ENCODE results near the gene CLIC4. TPM values are rescaled to one million over a fixed set of nuclear protein-coding genes. Genes with fewer than 3 reads are reported as not detected.

The CLIC4 gene
- total and polyA plus RNA-seq, 9 of the 15 experiments (the other 6 are each of a cell fraction or from before 2014, with no cell fraction given) = 16.0 to 67.5 (median 38.4) TPM

DNA sequence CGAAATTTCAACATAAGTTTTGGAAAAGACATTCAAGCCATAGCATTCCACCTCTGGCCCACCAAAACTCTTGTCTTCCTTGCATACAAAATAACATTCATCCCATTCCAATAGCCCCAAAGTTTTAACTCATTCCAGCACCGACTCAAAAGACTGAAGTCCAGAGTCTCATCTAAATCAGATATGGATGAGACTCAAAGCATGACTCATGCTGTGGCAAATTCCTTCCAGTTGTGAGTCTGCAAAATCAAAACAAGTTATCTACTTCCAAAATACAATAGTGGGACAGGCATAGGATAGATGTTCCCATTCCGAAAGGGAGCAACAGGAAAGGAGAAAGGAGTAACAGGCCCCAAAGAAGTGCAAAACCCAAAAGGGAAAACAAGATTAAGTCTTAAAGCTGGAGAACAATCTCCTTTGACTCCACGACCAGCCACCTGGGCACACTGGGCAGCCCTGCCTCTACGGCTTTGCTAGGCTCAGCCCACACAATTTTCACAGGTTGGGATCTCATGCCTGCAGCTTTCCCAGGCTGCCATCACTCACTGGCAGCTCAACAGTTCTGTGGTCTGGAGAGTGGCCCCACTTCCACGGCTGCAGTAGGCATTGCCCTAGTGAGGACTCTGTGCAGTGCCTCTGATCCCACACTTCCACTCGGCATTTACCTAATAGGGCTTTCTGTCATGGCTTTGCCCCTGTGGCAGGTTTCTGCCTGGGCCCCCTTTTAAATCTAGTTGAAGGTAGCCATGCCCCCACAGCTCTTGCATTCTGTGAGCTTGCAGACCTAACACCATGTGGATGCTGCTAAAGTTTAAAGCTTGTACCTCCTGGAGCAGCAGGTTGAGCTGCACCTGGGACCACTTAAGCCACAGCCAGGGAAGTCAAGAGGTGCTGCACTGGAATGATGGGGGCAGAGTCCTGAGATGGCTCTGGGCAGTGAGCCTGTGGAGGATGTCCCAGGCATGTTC is 133.8 kb downstream of the CLIC4 start:
- H4K20me1 ChIP-seq (replicated peaks; ENCODE audit: control insufficient read depth, insufficient read depth, low read length) = 0 out of 2 replicates have a peak, but pooled peaks cover 4% of the 10 kb centered on the region
- H3K9ac ChIP-seq (ENCODE audit: insufficient read depth in 1 of 2, low read depth in 2 of 2, low read length in 2 of 2) = no peak overlapping the region
- ChIA-PET CTCF (ENCODE audit: low intra/inter-chr PET ratio) (no interaction called here), POLR2A (interaction anchor here (0.5 to 0.8 kb wide), 3 partner anchors 24 to 676 kb away, joined by 3 read pairs; no protein-coding TSS in a partner anchor)
- no TSS peak for BruUV-seq (replicated peaks)
- intact Hi-C loops (cut with micrococcal nuclease) (no loop called here), in situ Hi-C loops (cut with MboI) (no loop called here)
- peak; percentile 11 for FAIRE-seq
- DNase-seq (ENCODE audit: extremely low read depth in 1 of 4, low spot score in 3 of 4) = no peak
- no peaks in the 10 kb centered on the region for H3K36me3 ChIP-seq (ENCODE audit: control insufficient read depth, insufficient read depth, low read length)
- H3K4me1 ChIP-seq (replicated peaks in 1 of 2; ENCODE audit: control insufficient read depth in 2 of 2, insufficient read depth in 2 of 2, low read length in 2 of 2) = no peaks in the 10 kb centered on the region; a peak in 1 of 5 replicates
- peaks cover 21 to 23% of the 10 kb centered on the region in 2 experiments for H3K27me3 ChIP-seq (ENCODE audit: control insufficient read depth in 2 of 2, insufficient read depth in 2 of 2, low read length in 2 of 2)
- no peaks in the 10 kb centered on the region for H3K9me3 ChIP-seq (replicated peaks; ENCODE audit: control insufficient read depth, insufficient read depth, low read depth, low read length)
- ATAC-seq = no peak
- no peak overlapping the region for H3K4me3 ChIP-seq
- no peak overlapping the region for H3K4me2 ChIP-seq (ENCODE audit: insufficient read depth, low read length)
- H3K9me1 ChIP-seq (ENCODE audit: control insufficient read depth, insufficient read depth, low read length) = no peaks in the 10 kb centered on the region
- no peak overlapping the region for H2AFZ ChIP-seq (ENCODE audit: low read depth, low read length)
- no peaks in the 10 kb centered on the region for H3K79me2 ChIP-seq (ENCODE audit: control insufficient read depth, insufficient read depth, low read length)
- 3% methylated on average over 7 of the region's 7 CpGs for WGBS (ENCODE audit: insufficient coverage, low coverage, missing lambda C conversion rate)
- no peak overlapping the region for H3K27ac ChIP-seq (ENCODE audit: extremely low read depth, low read depth, low read length)
- no peak for TF ChIP-seq RFX7 (CRISPR knock-in tag; IDR thresholded peaks at IDR 0.05)
- peak; percentile 68; the same call in 1 of the 2 replicates for TF ChIP-seq SMARCE1 (IDR thresholded peaks at IDR 0.05)
- TF ChIP-seq FOSL1 (tag; conservative IDR thresholded peaks at IDR 0.05) = peak; percentile 97
- TF ChIP-seq, protein P1, sequence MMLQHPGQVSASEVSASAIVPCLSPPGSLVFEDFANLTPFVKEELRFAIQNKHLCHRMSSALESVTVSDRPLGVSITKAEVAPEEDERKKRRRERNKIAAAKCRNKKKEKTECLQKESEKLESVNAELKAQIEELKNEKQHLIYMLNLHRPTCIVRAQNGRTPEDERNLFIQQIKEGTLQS (IDR thresholded peaks at IDR 0.05) = peak; percentile 87
- TF ChIP-seq, protein P1 (CRISPR knock-in tag; conservative IDR thresholded peaks at IDR 0.05) = no peak
- TF ChIP-seq TEAD1 (CRISPR knock-in tag; IDR thresholded peaks at IDR 0.05) = 0 out of 4 replicates have a peak, but pooled peaks of 1 of the 2 experiments have one; percentile 50
- no peak for TF ChIP-seq POLR3A (IDR thresholded peaks at IDR 0.05; ENCODE audit: borderline replicate concordance, extremely low read depth, insufficient read depth, insufficient read length)
- TF ChIP-seq KDM1A (IDR thresholded peaks at IDR 0.05) = peak; percentile 24 to 36; a peak in 1 of 4 replicates
- TF ChIP-seq RCOR1 (IDR thresholded peaks at IDR 0.05; ENCODE audit: borderline replicate concordance in 1 of 2, low read depth in 2 of 2, low read length in 2 of 2) = peak in 1 of 2 experiments; percentile 69; a peak in 1 of 4 replicates
- peak; percentile 41; the same call in 1 of the 2 replicates for TF ChIP-seq BACH1 (tag; IDR thresholded peaks at IDR 0.05)
- TF ChIP-seq, protein P2, sequence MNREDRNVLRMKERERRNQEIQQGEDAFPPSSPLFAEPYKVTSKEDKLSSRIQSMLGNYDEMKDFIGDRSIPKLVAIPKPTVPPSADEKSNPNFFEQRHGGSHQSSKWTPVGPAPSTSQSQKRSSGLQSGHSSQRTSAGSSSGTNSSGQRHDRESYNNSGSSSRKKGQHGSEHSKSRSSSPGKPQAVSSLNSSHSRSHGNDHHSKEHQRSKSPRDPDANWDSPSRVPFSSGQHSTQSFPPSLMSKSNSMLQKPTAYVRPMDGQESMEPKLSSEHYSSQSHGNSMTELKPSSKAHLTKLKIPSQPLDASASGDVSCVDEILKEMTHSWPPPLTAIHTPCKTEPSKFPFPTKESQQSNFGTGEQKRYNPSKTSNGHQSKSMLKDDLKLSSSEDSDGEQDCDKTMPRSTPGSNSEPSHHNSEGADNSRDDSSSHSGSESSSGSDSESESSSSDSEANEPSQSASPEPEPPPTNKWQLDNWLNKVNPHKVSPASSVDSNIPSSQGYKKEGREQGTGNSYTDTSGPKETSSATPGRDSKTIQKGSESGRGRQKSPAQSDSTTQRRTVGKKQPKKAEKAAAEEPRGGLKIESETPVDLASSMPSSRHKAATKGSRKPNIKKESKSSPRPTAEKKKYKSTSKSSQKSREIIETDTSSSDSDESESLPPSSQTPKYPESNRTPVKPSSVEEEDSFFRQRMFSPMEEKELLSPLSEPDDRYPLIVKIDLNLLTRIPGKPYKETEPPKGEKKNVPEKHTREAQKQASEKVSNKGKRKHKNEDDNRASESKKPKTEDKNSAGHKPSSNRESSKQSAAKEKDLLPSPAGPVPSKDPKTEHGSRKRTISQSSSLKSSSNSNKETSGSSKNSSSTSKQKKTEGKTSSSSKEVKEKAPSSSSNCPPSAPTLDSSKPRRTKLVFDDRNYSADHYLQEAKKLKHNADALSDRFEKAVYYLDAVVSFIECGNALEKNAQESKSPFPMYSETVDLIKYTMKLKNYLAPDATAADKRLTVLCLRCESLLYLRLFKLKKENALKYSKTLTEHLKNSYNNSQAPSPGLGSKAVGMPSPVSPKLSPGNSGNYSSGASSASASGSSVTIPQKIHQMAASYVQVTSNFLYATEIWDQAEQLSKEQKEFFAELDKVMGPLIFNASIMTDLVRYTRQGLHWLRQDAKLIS (CRISPR knock-in tag; IDR thresholded peaks at IDR 0.05) = no peak
- no peak for TF ChIP-seq ZNF224 (CRISPR knock-in tag; IDR thresholded peaks at IDR 0.05)
- TF ChIP-seq ATF7 (IDR thresholded peaks at IDR 0.05) = 0 out of 2 replicates have a peak, but pooled peaks have one; percentile 32
- no peak for TF ChIP-seq MAFK (IDR thresholded peaks at IDR 0.05; ENCODE audit: low read length)
- peak; percentile 78 for TF ChIP-seq SMARCA4 (IDR thresholded peaks at IDR 0.05)
- no peak for TF ChIP-seq ZNF76 (CRISPR knock-in tag; IDR thresholded peaks at IDR 0.05; ENCODE audit: borderline replicate concordance)
- TF ChIP-seq BRCA1 (IDR thresholded peaks at IDR 0.05) = no peak
- no peak for TF ChIP-seq BRCA1 (CRISPR knock-in tag; IDR thresholded peaks at IDR 0.05)

All from K562 (cell line).